Fibroblast of pulmonary artery (primary cell): Measurements from ENCODE around the gene MBNL3.

Experiments used
- DNase-seq: peaks from one replicate; pipeline ENCODE4 v3.0.0-alpha.2; 2010; ENCODE audit warnings: low read depth
- H3K4me3 ChIP-seq: replicated peaks from 2 replicates; pipeline ENCODE4 v1.5.1; 2011; ENCODE audit warnings: low read depth, mild to moderate bottlenecking, control low read depth, low read length, moderate library complexity
- TF ChIP-seq, protein P1 (sequence below): IDR thresholded peaks from 2 replicates; pipeline ENCODE4 v1.5.1; 2011; ENCODE audit warnings: mild to moderate bottlenecking, control low read depth, low read length, inconsistent platforms; ENCODE audit errors: missing control alignments

MBNL3 gene

DNA sequence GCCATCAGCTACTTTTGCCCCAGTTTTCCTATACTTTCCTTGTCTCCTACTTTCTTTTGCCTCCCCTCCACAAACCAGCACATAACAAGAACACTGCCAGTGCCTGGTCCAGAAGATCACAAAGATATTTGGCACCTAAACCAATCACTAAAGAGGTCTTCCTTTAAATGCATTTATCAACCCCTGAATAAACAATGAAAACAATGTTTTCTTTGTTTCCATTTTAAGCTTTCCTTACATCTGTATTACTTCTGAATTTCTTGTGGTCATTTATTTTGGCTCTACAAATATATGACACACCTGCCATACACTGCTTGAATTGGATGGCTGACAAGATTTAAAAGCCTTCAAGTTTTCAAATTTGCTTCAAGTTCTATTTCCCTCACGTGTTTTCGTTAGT is 43.9 kb downstream of the MBNL3 start:
- no peak overlapping the region for H3K4me3 ChIP-seq
- TF ChIP-seq, protein P1, sequence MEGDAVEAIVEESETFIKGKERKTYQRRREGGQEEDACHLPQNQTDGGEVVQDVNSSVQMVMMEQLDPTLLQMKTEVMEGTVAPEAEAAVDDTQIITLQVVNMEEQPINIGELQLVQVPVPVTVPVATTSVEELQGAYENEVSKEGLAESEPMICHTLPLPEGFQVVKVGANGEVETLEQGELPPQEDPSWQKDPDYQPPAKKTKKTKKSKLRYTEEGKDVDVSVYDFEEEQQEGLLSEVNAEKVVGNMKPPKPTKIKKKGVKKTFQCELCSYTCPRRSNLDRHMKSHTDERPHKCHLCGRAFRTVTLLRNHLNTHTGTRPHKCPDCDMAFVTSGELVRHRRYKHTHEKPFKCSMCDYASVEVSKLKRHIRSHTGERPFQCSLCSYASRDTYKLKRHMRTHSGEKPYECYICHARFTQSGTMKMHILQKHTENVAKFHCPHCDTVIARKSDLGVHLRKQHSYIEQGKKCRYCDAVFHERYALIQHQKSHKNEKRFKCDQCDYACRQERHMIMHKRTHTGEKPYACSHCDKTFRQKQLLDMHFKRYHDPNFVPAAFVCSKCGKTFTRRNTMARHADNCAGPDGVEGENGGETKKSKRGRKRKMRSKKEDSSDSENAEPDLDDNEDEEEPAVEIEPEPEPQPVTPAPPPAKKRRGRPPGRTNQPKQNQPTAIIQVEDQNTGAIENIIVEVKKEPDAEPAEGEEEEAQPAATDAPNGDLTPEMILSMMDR: no peak
- DNase-seq: no peak

DNA sequence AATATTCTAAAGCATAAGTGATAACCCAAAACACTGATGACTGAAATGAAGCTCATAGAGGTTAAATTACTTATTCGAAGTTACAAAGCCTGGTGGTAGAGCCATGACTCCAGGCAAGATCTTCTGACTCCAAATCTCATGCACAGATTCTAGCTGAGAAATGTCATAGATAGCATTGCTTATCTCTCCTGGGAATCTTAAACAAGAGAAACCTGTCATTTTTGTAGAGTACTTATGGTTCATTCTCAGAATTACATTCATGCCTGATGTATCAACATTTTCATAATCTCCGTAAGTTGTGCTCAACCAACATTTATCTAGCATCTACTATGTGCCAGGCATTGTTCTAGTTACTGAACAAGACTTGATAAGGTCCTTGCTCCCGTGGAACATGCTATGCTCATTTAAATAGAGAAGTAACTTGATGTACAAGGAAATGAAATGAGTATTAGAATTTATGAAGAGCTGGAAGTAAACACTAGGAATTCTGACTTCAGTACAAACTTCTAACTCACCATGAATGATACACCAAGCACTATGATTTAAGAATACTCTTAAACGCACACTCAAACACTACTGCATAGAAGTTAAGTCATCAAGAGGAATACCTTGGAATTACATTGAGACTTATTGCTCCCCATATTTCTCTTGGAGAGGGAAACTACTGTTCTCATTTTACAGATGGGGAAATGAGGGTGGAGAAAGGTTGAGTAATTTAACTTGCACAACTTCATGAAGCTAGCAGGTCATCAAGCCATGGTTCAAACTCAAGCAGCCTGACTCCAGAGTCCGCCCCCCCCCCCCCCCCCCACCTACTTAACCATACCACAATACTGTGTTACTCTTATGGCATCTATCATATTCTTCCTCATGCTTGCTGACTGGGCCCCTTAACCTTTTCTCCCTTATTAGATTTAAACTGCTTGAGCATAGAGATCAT is 45.4 kb downstream of the MBNL3 start:
- no peak overlapping the region for H3K4me3 ChIP-seq
- DNase-seq: no peak
- TF ChIP-seq, protein P1: no peak

DNA sequence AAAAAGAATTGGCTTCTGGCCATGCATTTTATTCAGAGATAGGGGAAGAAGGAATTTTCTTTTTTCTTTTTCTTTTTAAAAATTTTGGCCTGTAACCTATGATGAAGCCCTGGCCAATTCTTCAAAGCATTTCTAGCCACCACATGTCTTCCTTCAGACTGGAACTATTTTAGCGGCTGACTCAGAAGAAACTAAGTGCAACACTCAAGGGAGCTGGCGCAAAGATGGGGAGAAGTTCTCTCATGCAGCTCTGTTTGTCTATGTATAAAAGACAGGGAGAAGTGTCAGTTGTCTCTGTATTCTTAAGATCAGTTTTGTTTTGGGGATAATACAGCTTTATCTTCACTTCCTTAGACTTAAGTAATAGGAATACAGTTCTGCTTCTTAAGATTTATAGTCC is 46.1 kb downstream of the MBNL3 start:
- TF ChIP-seq, protein P1: no peak
- DNase-seq: peak; percentile 14
- no peak overlapping the region for H3K4me3 ChIP-seq

DNA sequence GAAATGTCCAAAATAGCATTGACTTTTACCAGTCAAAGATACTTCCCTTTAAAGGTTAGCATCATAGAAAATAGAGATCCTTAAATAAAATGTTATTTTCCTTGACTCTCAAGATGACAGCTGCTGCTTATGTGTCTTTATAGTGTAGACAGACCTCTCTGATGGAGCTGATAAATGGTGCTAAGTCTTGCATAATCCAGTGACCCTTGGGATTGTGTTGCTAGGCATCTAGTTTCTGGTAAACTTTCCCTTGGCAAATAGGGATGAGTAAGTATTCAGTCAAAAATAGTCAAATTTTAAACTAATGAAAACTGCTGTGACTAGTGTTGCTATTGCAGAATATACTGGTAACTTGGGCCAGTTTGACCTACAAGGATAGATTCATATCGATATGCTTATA is 53.6 kb downstream of the MBNL3 start:
- TF ChIP-seq, protein P1: no peak
- no peak overlapping the region for H3K4me3 ChIP-seq
- peak; percentile 33 for DNase-seq

DNA sequence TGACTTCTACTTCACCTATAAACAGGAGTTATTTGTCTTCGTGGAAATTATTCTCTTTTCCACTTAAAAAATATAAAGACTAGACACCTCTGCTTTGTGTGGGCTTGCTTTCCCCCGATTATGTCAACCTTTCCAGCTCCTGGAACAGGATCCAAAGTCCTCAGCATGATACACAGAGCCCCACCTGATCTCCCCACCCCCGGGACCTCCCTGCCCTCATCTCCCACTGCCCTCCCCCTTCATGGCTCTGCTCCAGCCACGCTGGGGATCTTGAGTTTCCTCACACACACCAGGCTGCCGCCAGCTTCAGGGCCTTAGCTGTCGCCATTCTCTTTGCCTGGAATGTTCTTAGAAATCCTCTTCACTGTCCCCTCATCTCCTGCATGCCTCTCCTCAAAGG is 55.3 kb downstream of the MBNL3 start:
- DNase-seq: no peak
- TF ChIP-seq, protein P1: no peak
- no peak overlapping the region for H3K4me3 ChIP-seq

DNA sequence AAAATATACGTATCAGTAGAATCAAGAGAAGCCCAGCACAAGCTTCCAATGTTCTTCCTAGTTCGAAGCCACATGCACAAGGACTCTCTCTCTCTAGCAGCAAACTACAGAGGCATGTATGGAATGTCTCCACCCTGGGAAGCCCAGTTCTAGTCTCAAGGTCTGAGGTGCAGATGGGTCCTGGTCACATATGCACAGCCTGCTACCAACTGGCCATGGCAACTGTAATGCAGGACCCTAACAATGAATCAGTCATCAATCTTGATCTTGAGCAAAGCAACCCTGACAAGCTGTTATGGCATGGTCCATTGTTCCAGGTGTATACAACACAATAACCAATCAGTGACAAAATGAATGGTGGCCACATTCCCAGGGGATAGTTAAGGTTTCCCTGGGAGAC is 55.8 kb downstream of the MBNL3 start:
- DNase-seq: no peak
- H3K4me3 ChIP-seq: no peak overlapping the region
- TF ChIP-seq, protein P1: no peak

DNA sequence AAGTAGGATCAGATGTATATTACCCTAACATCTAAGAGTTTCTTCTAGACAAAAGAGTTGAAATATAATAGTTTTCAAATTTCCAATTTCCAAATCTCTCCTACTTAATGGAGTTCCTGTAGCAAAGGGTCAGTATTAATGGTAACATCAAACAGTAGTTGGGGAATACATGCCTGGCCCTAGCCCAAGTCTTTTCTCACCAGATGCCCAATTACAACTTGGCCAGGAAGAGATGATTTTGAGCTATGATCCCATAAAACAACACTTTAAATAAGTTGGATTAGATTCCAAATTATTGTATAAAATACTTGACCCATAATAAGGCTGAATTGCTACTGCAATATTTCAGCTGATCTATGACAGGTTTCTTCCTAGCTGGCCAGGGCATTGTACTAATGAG is 59.9 kb downstream of the MBNL3 start:
- no peak overlapping the region for H3K4me3 ChIP-seq
- no peak for DNase-seq
- TF ChIP-seq, protein P1: no peak
